C4-2B (cell line): ENCODE data around the gene DHRS11.

Source experiments
- ZFX ChIP-seq: fragments of 450-650 bp; IDR thresholded peaks from 2 replicates; pipeline ENCODE4 v1.6.1; 2017
- TF ChIP-seq, protein P1 (sequence below): fragments of 450-650 bp; conservative IDR thresholded peaks from 2 replicates; pipeline ENCODE4 v1.5.1; 2017; ENCODE audit warnings: mild to moderate bottlenecking

DNA sequence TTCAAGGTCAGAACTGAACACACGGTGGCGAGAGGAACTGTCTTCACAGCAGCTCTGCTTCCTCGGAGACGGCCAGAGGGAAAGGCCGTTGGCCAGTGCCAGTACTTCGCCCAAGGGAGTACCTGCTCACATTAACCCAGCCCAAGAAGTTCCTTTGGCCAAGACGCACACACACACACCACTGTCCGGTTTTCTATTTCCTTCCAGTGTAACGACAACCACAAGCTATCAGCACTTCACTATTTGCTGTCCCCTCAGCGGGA, 47.7 kb upstream of the DHRS11 start:
- TF ChIP-seq, protein P1, sequence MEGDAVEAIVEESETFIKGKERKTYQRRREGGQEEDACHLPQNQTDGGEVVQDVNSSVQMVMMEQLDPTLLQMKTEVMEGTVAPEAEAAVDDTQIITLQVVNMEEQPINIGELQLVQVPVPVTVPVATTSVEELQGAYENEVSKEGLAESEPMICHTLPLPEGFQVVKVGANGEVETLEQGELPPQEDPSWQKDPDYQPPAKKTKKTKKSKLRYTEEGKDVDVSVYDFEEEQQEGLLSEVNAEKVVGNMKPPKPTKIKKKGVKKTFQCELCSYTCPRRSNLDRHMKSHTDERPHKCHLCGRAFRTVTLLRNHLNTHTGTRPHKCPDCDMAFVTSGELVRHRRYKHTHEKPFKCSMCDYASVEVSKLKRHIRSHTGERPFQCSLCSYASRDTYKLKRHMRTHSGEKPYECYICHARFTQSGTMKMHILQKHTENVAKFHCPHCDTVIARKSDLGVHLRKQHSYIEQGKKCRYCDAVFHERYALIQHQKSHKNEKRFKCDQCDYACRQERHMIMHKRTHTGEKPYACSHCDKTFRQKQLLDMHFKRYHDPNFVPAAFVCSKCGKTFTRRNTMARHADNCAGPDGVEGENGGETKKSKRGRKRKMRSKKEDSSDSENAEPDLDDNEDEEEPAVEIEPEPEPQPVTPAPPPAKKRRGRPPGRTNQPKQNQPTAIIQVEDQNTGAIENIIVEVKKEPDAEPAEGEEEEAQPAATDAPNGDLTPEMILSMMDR: no peak
- no peak for TF ChIP-seq ZFX
